PC-9 (cell line): ENCODE results near the gene CELF2. TPM values are rescaled to one million over a fixed set of nuclear protein-coding genes. Genes with fewer than 3 reads are reported as not detected.

Experiments
- BruUV-seq: library from RNA; stranded (reverse); fragments of 400-500 nt; replicated peaks from 2 replicates; lab custom pipeline; 2021; lab: Mats Ljungman, UMichigan
- CTCF ChIA-PET: fragments of 300-600 bp; sonication (Branson Sonifier 250); formaldehyde crosslinking; loops from one replicate; lab custom pipeline; 2022; ENCODE audit warnings: antibody characterized with exemption; lab: Charles Lee
- POLR2A ChIA-PET: fragments of 300-600 bp; sonication (Branson Sonifier 250); formaldehyde crosslinking; loops from one replicate; lab custom pipeline; 2022; ENCODE audit warnings: antibody characterized with exemption; ENCODE audit not compliant: unreplicated experiment; lab: Charles Lee
- DNase-seq, 2 experiments: peaks; one replicate each; pipeline versions ENCODE4 v3.0.0 to v3.0.0-alpha.2; 2015 to 2022; ENCODE audit warnings: mixed read lengths in 1 of 2
- H2AFZ ChIP-seq: fragments of 200-600 bp; sonication (generic); 2 replicates; pipeline ENCODE4 v1.8.1; 2017; ENCODE audit warnings: antibody characterized with exemption
- H3F3A ChIP-seq: fragments of 200-600 bp; sonication (generic); 2 replicates; pipeline ENCODE4 v1.8.1; 2017; ENCODE audit warnings: antibody characterized with exemption, mild to moderate bottlenecking, low read depth; ENCODE audit not compliant: insufficient read depth
- H3K27ac ChIP-seq: fragments of 200-600 bp; sonication (generic); 2 replicates; pipeline ENCODE4 v1.6.1; 2016; ENCODE audit warnings: mixed run types
- H3K27me3 ChIP-seq: fragments of 200-600 bp; sonication (generic); 2 replicates; pipeline ENCODE4 v1.6.1; 2016; ENCODE audit warnings: low read depth, mixed run types; ENCODE audit not compliant: insufficient read depth
- H3K36me3 ChIP-seq: fragments of 200-600 bp; sonication (generic); 2 replicates; pipeline ENCODE4 v1.6.1; 2016; ENCODE audit warnings: low read depth, mixed run types
- H3K4me1 ChIP-seq: fragments of 200-600 bp; sonication (generic); replicated peaks from 2 replicates; pipeline ENCODE4 v1.6.1; 2016; ENCODE audit warnings: mixed run types; ENCODE audit not compliant: insufficient read depth
- H3K4me2 ChIP-seq: fragments of 200-600 bp; sonication (generic); 2 replicates; pipeline ENCODE4 v1.6.1; 2017; ENCODE audit warnings: mixed run types
- H3K4me3 ChIP-seq: fragments of 200-600 bp; sonication (generic); 2 replicates; pipeline ENCODE4 v1.6.1; 2016; ENCODE audit warnings: mixed run types
- H3K79me2 ChIP-seq: fragments of 200-600 bp; sonication (generic); 2 replicates; pipeline ENCODE4 v1.6.1; 2017; ENCODE audit warnings: low read depth, mixed run types
- H3K9me2 ChIP-seq: fragments of 200-600 bp; sonication (generic); 2 replicates; pipeline ENCODE4 v1.8.1; 2017; ENCODE audit warnings: mild to moderate bottlenecking; ENCODE audit not compliant: insufficient read depth
- H3K9me3 ChIP-seq: fragments of 200-600 bp; sonication (generic); 2 replicates; pipeline ENCODE4 v1.8.1; 2016; ENCODE audit warnings: low read depth; ENCODE audit not compliant: insufficient read depth
- H4K20me1 ChIP-seq: fragments of 200-600 bp; sonication (generic); 2 replicates; pipeline ENCODE4 v1.8.1; 2017; ENCODE audit not compliant: insufficient read depth
- EZH2 ChIP-seq: fragments of 200-600 bp; sonication (generic); IDR thresholded peaks from 2 replicates; pipeline ENCODE4 v1.8.0; 2017; ENCODE audit warnings: antibody characterized with exemption, low read depth
- intact Hi-C: fragments of 100-400 bp; cut with micrococcal nuclease; formaldehyde crosslinking; loops from one replicate; pipeline ENCODE4 v1.10.0; 2022; ENCODE audit not compliant: unreplicated experiment
- total RNA-seq: library from RNA; stranded (reverse); gene quantifications from 2 replicates; pipeline ENCODE4 v1.2.3, GENCODE V29; 2021
- TF ChIP-seq, protein P1 (sequence below): fragments of 200-600 bp; sonication (generic); conservative IDR thresholded peaks from 2 replicates; pipeline ENCODE4 v1.6.1; 2017; ENCODE audit warnings: mixed run types, antibody characterized with exemption, mild to moderate bottlenecking, moderate library complexity

CELF2 gene
- total RNA-seq, 1 experiment from 2014 or later: not detected

GRCh38 chr10:11011436-11011835 is 6.2 kb upstream of the CELF2 start:
- no peak overlapping the region for H3K4me2 ChIP-seq
- TF ChIP-seq, protein P1, sequence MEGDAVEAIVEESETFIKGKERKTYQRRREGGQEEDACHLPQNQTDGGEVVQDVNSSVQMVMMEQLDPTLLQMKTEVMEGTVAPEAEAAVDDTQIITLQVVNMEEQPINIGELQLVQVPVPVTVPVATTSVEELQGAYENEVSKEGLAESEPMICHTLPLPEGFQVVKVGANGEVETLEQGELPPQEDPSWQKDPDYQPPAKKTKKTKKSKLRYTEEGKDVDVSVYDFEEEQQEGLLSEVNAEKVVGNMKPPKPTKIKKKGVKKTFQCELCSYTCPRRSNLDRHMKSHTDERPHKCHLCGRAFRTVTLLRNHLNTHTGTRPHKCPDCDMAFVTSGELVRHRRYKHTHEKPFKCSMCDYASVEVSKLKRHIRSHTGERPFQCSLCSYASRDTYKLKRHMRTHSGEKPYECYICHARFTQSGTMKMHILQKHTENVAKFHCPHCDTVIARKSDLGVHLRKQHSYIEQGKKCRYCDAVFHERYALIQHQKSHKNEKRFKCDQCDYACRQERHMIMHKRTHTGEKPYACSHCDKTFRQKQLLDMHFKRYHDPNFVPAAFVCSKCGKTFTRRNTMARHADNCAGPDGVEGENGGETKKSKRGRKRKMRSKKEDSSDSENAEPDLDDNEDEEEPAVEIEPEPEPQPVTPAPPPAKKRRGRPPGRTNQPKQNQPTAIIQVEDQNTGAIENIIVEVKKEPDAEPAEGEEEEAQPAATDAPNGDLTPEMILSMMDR: no peak
- TF ChIP-seq EZH2: no peak
- no peaks in the 10 kb centered on the region for H3K79me2 ChIP-seq
- no peaks in the 10 kb centered on the region for H3F3A ChIP-seq
- CTCF ChIA-PET: no interaction called here
- H3K9me3 ChIP-seq: no peaks in the 10 kb centered on the region
- no peaks in the 10 kb centered on the region for H3K9me2 ChIP-seq
- no peaks in the 10 kb centered on the region for H3K36me3 ChIP-seq
- POLR2A ChIA-PET: no interaction called here
- H3K4me3 ChIP-seq: no peak overlapping the region
- H3K27me3 ChIP-seq: peaks cover 20% of the 10 kb centered on the region; the same call in 1 of the 2 replicates
- no peak overlapping the region for H2AFZ ChIP-seq
- no peaks in the 10 kb centered on the region for H4K20me1 ChIP-seq
- no peak for DNase-seq
- BruUV-seq: no TSS peak
- intact Hi-C loops: no loop called here
- H3K4me1 ChIP-seq: no peaks in the 10 kb centered on the region
- no peak overlapping the region for H3K27ac ChIP-seq

DNA sequence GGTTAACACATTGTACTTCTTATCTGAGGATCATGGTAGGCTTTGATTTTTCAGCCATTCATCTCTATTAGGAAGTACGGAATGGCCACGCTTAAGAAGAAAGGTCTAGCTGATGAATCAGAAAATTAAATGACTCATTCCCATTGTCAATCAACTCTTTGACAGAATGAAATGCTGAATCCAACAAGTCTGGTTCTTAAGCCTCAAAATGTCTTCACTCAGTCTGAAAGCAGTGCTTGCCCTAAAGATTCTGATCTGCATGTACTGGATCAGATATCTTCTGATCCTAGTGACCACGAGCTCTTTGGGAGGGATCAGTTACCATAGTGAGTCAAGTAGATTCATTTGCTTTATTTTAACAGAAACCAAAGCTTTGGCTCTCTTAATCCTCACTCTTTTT is 5.7 kb upstream of the CELF2 start:
- H2AFZ ChIP-seq: no peak overlapping the region
- peak in 1 of 2 experiments; percentile 57 for DNase-seq
- TF ChIP-seq, protein P1: no peak
- TF ChIP-seq EZH2: no peak
- H3K4me2 ChIP-seq: no peak overlapping the region
- H3F3A ChIP-seq: no peaks in the 10 kb centered on the region
- H3K79me2 ChIP-seq: no peaks in the 10 kb centered on the region
- H3K27me3 ChIP-seq: peaks cover 14% of the 10 kb centered on the region; the same call in 1 of the 2 replicates
- no peak overlapping the region for H3K27ac ChIP-seq
- intact Hi-C loops: no loop called here
- H3K4me3 ChIP-seq: no peak overlapping the region
- CTCF ChIA-PET: no interaction called here
- H3K36me3 ChIP-seq: no peaks in the 10 kb centered on the region
- no peaks in the 10 kb centered on the region for H3K4me1 ChIP-seq
- POLR2A ChIA-PET: no interaction called here
- H3K9me3 ChIP-seq: no peaks in the 10 kb centered on the region
- BruUV-seq: no TSS peak
- no peaks in the 10 kb centered on the region for H4K20me1 ChIP-seq
- H3K9me2 ChIP-seq: no peaks in the 10 kb centered on the region

GRCh38 chr10:11012421-11013295 is 5.0 kb upstream of the CELF2 start:
- Histone ChIP-seq H3K4me1 (no peaks in the 10 kb centered on the region), H3K36me3 (no peaks in the 10 kb centered on the region), H3K9me3 (no peaks in the 10 kb centered on the region), H3K4me3 (no peak overlapping the region), H2AFZ (no peak overlapping the region), H4K20me1 (no peaks in the 10 kb centered on the region), H3K27ac (no peak overlapping the region), H3K27me3 (peaks cover 8% of the 10 kb centered on the region; the same call in 1 of the 2 replicates), H3K79me2 (no peaks in the 10 kb centered on the region), H3K4me2 (no peak overlapping the region), H3K9me2 (no peaks in the 10 kb centered on the region), H3F3A (no peaks in the 10 kb centered on the region)
- ChIA-PET POLR2A (no interaction called here), CTCF (no interaction called here)
- no TSS peak for BruUV-seq
- TF ChIP-seq, protein P1: no peak
- TF ChIP-seq EZH2: no peak
- intact Hi-C loops: no loop called here
- no peak for DNase-seq
